ENCODE results near the gene FNDC10.

DNA sequence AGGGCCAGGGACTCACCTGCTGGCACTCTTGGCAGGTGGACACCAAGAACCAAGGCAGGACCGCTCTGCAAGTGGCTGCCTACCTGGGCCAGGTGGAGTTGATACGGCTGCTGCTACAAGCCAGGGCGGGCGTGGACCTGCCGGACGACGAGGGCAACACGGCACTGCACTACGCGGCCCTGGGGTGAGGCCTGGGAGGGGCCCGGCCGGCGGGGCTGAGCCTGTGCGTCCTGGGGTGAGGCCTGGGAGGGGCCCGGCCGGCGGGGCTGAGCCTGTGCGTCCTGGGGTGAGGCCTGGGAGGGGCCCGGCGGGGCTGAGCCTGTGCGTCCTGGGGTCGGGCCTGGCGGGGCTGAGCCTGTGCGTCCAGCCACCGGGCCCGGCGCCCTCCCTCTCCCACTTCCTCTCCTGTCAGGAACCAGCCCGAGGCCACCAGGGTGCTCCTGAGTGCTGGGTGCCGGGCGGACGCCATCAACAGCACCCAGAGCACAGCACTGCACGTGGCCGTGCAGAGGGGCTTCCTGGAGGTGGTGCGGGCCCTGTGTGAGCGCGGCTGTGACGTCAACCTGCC is 27.4 kb upstream of the FNDC10 start:
- TF ChIP-seq EZH2 (IDR thresholded peaks at IDR 0.05; ENCODE audit: insufficient read depth, poor library complexity, severe bottlenecking) (no peak), EZH2phosphoT487 (IDR thresholded peaks at IDR 0.05; ENCODE audit: insufficient read depth, low read depth) (no peak)

All from GM23248 (cell line).